ENCODE data around the gene PNPLA3. TPM values are rescaled to one million over a fixed set of nuclear protein-coding genes. Genes with fewer than 3 reads are reported as not detected.

Gene PNPLA3
- total and polyA plus RNA-seq, 2 donors from 2014 or later, result 0.54 to 1.2 TPM

- intact Hi-C loops (cut with DNase I), result no loop called here
- no peak for FAIRE-seq
Observed at GRCh38 chr22:43891360-43892182, 32.0 kb upstream of the PNPLA3 start, which contains the start of gene PNPLA5. Gene PNPLA5 (minus strand): TSS chr22:43892013. CDS start chr22:43891880, 133 bp downstream.

DNA sequence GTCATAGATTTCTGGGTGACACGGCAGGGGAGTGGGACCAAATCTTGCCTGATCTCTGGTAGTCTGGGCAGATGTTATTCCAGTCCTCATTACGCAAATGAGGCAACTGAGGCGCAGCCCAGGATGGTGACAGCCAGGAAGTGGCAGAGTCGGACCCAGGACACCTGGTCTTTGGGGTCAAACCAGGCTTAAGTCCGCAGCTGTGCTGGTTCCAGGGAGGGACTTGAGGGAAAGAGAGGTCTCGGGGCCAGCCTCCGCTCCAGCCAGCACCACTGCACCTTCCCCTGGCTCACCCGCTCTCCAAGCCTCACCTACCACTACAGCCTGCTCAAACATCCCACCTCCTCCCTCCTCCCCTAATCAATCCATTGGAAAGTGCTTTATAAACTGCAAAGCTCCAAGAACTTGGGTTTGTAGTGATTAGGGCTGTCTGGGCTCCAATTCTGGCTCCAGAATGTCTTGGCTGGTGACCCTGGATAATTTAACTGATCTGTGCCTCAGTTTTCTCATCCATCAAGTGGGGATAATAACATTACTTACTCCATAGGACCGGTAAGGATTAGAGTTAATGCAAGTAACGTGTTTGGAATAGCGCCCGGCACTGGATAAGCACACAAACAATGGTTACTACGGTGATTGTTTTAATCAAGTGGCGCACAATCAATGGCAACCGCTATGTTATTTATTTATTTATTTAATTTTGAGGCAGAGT is 31.3 kb upstream of the PNPLA3 start:
- intact Hi-C loops (cut with DNase I), result no loop called here
- Histone ChIP-seq H3K27me3 (ENCODE audit: control insufficient read depth, insufficient read depth, low read length) (peaks cover 19% of the 10 kb centered on the region), H3K9ac (ENCODE audit: low read length in 3 of 3) (no peak overlapping the region), H3K36me3 (ENCODE audit: control insufficient read depth in 2 of 3, insufficient read depth in 3 of 3, low read length in 3 of 3) (no peaks in the 10 kb centered on the region), H3K4me1 (ENCODE audit: control insufficient read depth in 2 of 3, insufficient read depth in 2 of 3, low read depth in 1 of 3, low read length in 3 of 3) (peaks cover 0 to 2% (median 0%) of the 10 kb centered on the region in 3 donors), H3K4me3 (ENCODE audit: low read length in 3 of 3) (no peak overlapping the region), H3K27ac (ENCODE audit: low read depth in 2 of 2, low read length in 2 of 2) (no peak overlapping the region), H3K9me3 (ENCODE audit: control insufficient read depth in 2 of 3, insufficient read depth in 1 of 3, low read length in 3 of 3) (no peaks in the 10 kb centered on the region)
- TF ChIP-seq CTCF (IDR thresholded peaks at IDR 0.05; ENCODE audit: borderline replicate concordance, extremely low read depth, insufficient read depth), result no peak
- DNase-seq (peak in 1 of 5 donors; percentile 2), FAIRE-seq (no peak)

More at GRCh38 chr22:43891360-43892182, 32.0 kb upstream of the PNPLA3 start, which contains the start of gene PNPLA5:
- H3K9ac ChIP-seq (ENCODE audit: low read length in 3 of 3), result no peak within 1 kb of the TSS
- no peak within 1 kb of the TSS for H3K4me3 ChIP-seq (ENCODE audit: low read length in 3 of 3)
- no peaks in the 10 kb centered on the region for H3K9me3 ChIP-seq (ENCODE audit: control insufficient read depth in 2 of 3, insufficient read depth in 1 of 3, low read length in 3 of 3)
- peaks cover 0 to 2% (median 0%) of the 10 kb centered on the region in 3 donors for H3K4me1 ChIP-seq (ENCODE audit: control insufficient read depth in 2 of 3, insufficient read depth in 2 of 3, low read depth in 1 of 3, low read length in 3 of 3)
- no peak for TF ChIP-seq CTCF (IDR thresholded peaks at IDR 0.05; ENCODE audit: borderline replicate concordance, extremely low read depth, insufficient read depth)
- H3K27me3 ChIP-seq (ENCODE audit: control insufficient read depth, insufficient read depth, low read length), result peaks cover 19% of the 10 kb centered on the region
- H3K27ac ChIP-seq (ENCODE audit: low read depth in 2 of 2, low read length in 2 of 2), result no peak within 1 kb of the TSS
- H3K36me3 ChIP-seq (ENCODE audit: control insufficient read depth in 2 of 3, insufficient read depth in 3 of 3, low read length in 3 of 3), result no peaks in the 10 kb centered on the region
- peak in 3 of 5 donors; percentile 38 to 65 (median 38) for DNase-seq

DNA sequence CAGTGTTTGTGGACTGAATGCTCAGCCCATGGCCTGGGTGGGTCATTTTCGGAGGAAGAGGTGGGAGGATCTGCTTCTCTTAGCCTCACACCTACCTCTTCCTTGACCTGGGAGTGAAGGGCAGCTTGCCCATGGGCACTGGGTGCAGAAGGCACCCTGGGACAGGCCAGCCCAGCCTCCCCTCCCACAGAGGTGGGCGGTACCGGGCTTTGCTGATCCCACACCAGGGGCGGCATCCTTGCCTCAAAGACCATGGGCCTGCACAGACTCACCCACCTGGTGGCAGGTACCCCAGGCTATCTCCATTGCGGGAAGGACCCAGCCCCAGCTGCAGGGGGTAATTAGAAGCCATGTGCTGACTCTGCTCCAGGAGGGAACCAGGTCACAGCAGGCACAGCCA is 30.3 kb upstream of the PNPLA3 start:
- no peak for FAIRE-seq
- H3K36me3 ChIP-seq (ENCODE audit: control insufficient read depth in 2 of 3, insufficient read depth in 3 of 3, low read length in 3 of 3), result no peaks in the 10 kb centered on the region
- H3K9ac ChIP-seq (ENCODE audit: low read length in 3 of 3), result no peak overlapping the region
- peaks cover 19% of the 10 kb centered on the region for H3K27me3 ChIP-seq (ENCODE audit: control insufficient read depth, insufficient read depth, low read length)
- H3K9me3 ChIP-seq (ENCODE audit: control insufficient read depth in 2 of 3, insufficient read depth in 1 of 3, low read length in 3 of 3), result no peaks in the 10 kb centered on the region
- no peak for TF ChIP-seq CTCF (IDR thresholded peaks at IDR 0.05; ENCODE audit: borderline replicate concordance, extremely low read depth, insufficient read depth)
- intact Hi-C loops (cut with DNase I), result no loop called here
- peaks cover 0 to 2% (median 0%) of the 10 kb centered on the region in 3 donors for H3K4me1 ChIP-seq (ENCODE audit: control insufficient read depth in 2 of 3, insufficient read depth in 2 of 3, low read depth in 1 of 3, low read length in 3 of 3)
- peak in 1 of 5 donors; percentile 43 for DNase-seq
- H3K4me3 ChIP-seq (ENCODE audit: low read length in 3 of 3), result no peak overlapping the region
- no peak overlapping the region for H3K27ac ChIP-seq (ENCODE audit: low read depth in 2 of 2, low read length in 2 of 2)

Measured in kidney (tissue), 14 donors.